ENCODE measurements around the gene SH3BGRL2. TPM values are rescaled to one million over a fixed set of nuclear protein-coding genes. Genes with fewer than 3 reads are reported as not detected.

Gene SH3BGRL2
- total RNA-seq, 2 donors from 2014 or later, result 26.4 to 29.1 TPM

GRCh38 chr6:79694623-79695343, 63.7 kb downstream of the SH3BGRL2 start:
- Histone ChIP-seq H3K27ac (no peak overlapping the region), H3K9me3 (no peaks in the 10 kb centered on the region), H3K4me1 (peaks cover 9% of the 10 kb centered on the region), H3K4me3 (no peak overlapping the region), H3K36me3 (replicated peaks in 1 of 2; ENCODE audit: insufficient read depth in 1 of 2, low read depth in 2 of 2) (no peaks in the 10 kb centered on the region), H3K27me3 (no peaks in the 10 kb centered on the region)
- ATAC-seq (no peak), DNase-seq (no peak)
- intact Hi-C loops (cut with DNase I), result no loop called here
- WGBS, 2 donors, result 95% methylated on average over 6 of the region's 6 CpGs
- TF ChIP-seq POLR2A (IDR thresholded peaks at IDR 0.05), result no peak
- no peak for TF ChIP-seq CTCF (IDR thresholded peaks at IDR 0.05)

- H3K27me3 ChIP-seq, result no peaks in the 10 kb centered on the region
- no peaks in the 10 kb centered on the region for H3K9me3 ChIP-seq
- intact Hi-C loops (cut with DNase I), result no loop called here
- H3K27ac ChIP-seq, result no peak overlapping the region
- H3K4me3 ChIP-seq, result no peak overlapping the region
- ATAC-seq (no peak), DNase-seq (no peak)
- no peaks in the 10 kb centered on the region for H3K36me3 ChIP-seq (replicated peaks in 1 of 2; ENCODE audit: insufficient read depth in 1 of 2, low read depth in 2 of 2)
- peaks cover 9% of the 10 kb centered on the region for H3K4me1 ChIP-seq
- TF ChIP-seq CTCF (IDR thresholded peaks at IDR 0.05) (no peak), POLR2A (IDR thresholded peaks at IDR 0.05) (no peak)
- WGBS, 2 donors, result 94 to 95% methylated on average over 4 of the region's 4 CpGs
Observed at GRCh38 chr6:79697430-79697829, 66.3 kb downstream of the SH3BGRL2 start.

GRCh38 chr6:79699606-79700005, 68.5 kb downstream of the SH3BGRL2 start:
- WGBS, 2 donors, result 42 to 57% methylated on average over 7 of the region's 7 CpGs
- H3K4me1 ChIP-seq, result peaks cover 9% of the 10 kb centered on the region
- DNase-seq, result peak in 1 of 4 donors; percentile 39
- ATAC-seq, result peak; percentile 60
- intact Hi-C loops (cut with DNase I), result no loop called here
- no peaks in the 10 kb centered on the region for H3K9me3 ChIP-seq
- H3K36me3 ChIP-seq (replicated peaks in 1 of 2; ENCODE audit: insufficient read depth in 1 of 2, low read depth in 2 of 2), result no peaks in the 10 kb centered on the region
- H3K27me3 ChIP-seq, result no peaks in the 10 kb centered on the region
- H3K27ac ChIP-seq, result no peak overlapping the region
- H3K4me3 ChIP-seq, result no peak overlapping the region
- TF ChIP-seq CTCF (IDR thresholded peaks at IDR 0.05) (no peak), POLR2A (IDR thresholded peaks at IDR 0.05) (no peak)

GRCh38 chr6:79702691-79703090, 71.6 kb downstream of the SH3BGRL2 start:
- DNase-seq (no peak), ATAC-seq (no peak)
- H3K4me3 ChIP-seq, result no peak overlapping the region
- no peaks in the 10 kb centered on the region for H3K9me3 ChIP-seq
- H3K4me1 ChIP-seq, result no peaks in the 10 kb centered on the region
- no peaks in the 10 kb centered on the region for H3K27me3 ChIP-seq
- H3K36me3 ChIP-seq (replicated peaks in 1 of 2; ENCODE audit: insufficient read depth in 1 of 2, low read depth in 2 of 2), result no peaks in the 10 kb centered on the region
- no peak overlapping the region for H3K27ac ChIP-seq
- no peak for TF ChIP-seq POLR2A (IDR thresholded peaks at IDR 0.05)
- no peak for TF ChIP-seq CTCF (IDR thresholded peaks at IDR 0.05)
- intact Hi-C loops (cut with DNase I), result no loop called here
- WGBS, 2 donors, result 90% methylated on average over 5 of the region's 5 CpGs

- intact Hi-C loops (cut with DNase I), result no loop called here
- Histone ChIP-seq H3K27ac (no peak overlapping the region), H3K4me3 (no peak overlapping the region), H3K9me3 (no peaks in the 10 kb centered on the region), H3K27me3 (no peaks in the 10 kb centered on the region), H3K36me3 (replicated peaks in 1 of 2; ENCODE audit: insufficient read depth in 1 of 2, low read depth in 2 of 2) (no peaks in the 10 kb centered on the region), H3K4me1 (no peaks in the 10 kb centered on the region)
- 92 to 95% methylated on average over 2 of the region's 2 CpGs for WGBS, 2 donors
- ATAC-seq (no peak), DNase-seq (no peak)
- TF ChIP-seq POLR2A (IDR thresholded peaks at IDR 0.05) (no peak), CTCF (IDR thresholded peaks at IDR 0.05) (no peak)
Observed at GRCh38 chr6:79704200-79704599, 73.1 kb downstream of the SH3BGRL2 start.
